ENCODE results near the gene DOCK11. TPM values are rescaled to one million over a fixed set of nuclear protein-coding genes. Genes with fewer than 3 reads are reported as not detected.
A peak's percentile ranks its signal among the peaks of the same experiment; 100 is the strongest.

DOCK11 gene
- polyA plus RNA-seq, 1 of the 3 experiments (the other 2 are of a cell fraction), result 34.8 TPM

- H4K20me1 ChIP-seq (ENCODE audit: insufficient read depth), result no peaks in the 10 kb centered on the region
- no peaks in the 10 kb centered on the region for H3K79me2 ChIP-seq (ENCODE audit: insufficient read depth)
- CTCF ChIA-PET, result no interaction called here
- no peak overlapping the region for H3K4me3 ChIP-seq (ENCODE audit: low read depth in 2 of 2, low read length in 1 of 2)
- no peaks in the 10 kb centered on the region for H3K9me2 ChIP-seq
- peaks cover 6 to 25% of the 10 kb centered on the region in 2 experiments for H3K36me3 ChIP-seq (replicated peaks in 1 of 2; ENCODE audit: control insufficient read depth in 1 of 2, insufficient read depth in 2 of 2, low read length in 1 of 2)
- no peaks in the 10 kb centered on the region for H3K4me1 ChIP-seq (ENCODE audit: control insufficient read depth in 1 of 2, insufficient read depth in 2 of 2, low read depth in 1 of 2, low read length in 1 of 2)
- 36% methylated on average over 3 of the region's 3 CpGs for WGBS (ENCODE audit: low lambda C conversion rate)
- H3K27me3 ChIP-seq (ENCODE audit: insufficient read depth), result no peaks in the 10 kb centered on the region
- H3K9me3 ChIP-seq, result no peaks in the 10 kb centered on the region
- no peak overlapping the region for H3K9ac ChIP-seq
- 0 out of 4 replicates have a peak overlapping the region, but pooled peaks of 1 of the 2 experiments have one; percentile 9 for H3K27ac ChIP-seq (ENCODE audit: low read depth in 2 of 2, low read length in 1 of 2)
- DNase-seq, result no peak
- H2AFZ ChIP-seq (ENCODE audit: low read depth), result no peak overlapping the region
- no peak overlapping the region for H3K4me2 ChIP-seq
- no peaks in the 10 kb centered on the region for H3F3A ChIP-seq (replicated peaks; ENCODE audit: insufficient read depth)
- TF ChIP-seq USF2 (IDR thresholded peaks at IDR 0.05; ENCODE audit: borderline replicate concordance, low read depth, low read length), result no peak
- TF ChIP-seq FOXM1 (IDR thresholded peaks at IDR 0.05; ENCODE audit: low read depth), result no peak
- POLR2A ChIA-PET, result no interaction called here
Measured at GRCh38 chrX:118666521-118666920, 170.9 kb downstream of the DOCK11 start.

- H3F3A ChIP-seq (replicated peaks; ENCODE audit: insufficient read depth), result no peaks in the 10 kb centered on the region
- no peak overlapping the region for H3K27ac ChIP-seq (ENCODE audit: low read depth in 2 of 2, low read length in 1 of 2)
- no peaks in the 10 kb centered on the region for H3K9me2 ChIP-seq
- no peaks in the 10 kb centered on the region for H4K20me1 ChIP-seq (ENCODE audit: insufficient read depth)
- no peaks in the 10 kb centered on the region for H3K27me3 ChIP-seq (ENCODE audit: insufficient read depth)
- H3K4me3 ChIP-seq (ENCODE audit: low read depth in 2 of 2, low read length in 1 of 2), result no peak overlapping the region
- POLR2A ChIA-PET, result no interaction called here
- no peak overlapping the region for H3K4me2 ChIP-seq
- no peaks in the 10 kb centered on the region for H3K4me1 ChIP-seq (ENCODE audit: control insufficient read depth in 1 of 2, insufficient read depth in 2 of 2, low read depth in 1 of 2, low read length in 1 of 2)
- H3K9me3 ChIP-seq, result no peaks in the 10 kb centered on the region
- DNase-seq, result no peak
- no peak overlapping the region for H3K9ac ChIP-seq
- 63% methylated on average over 4 of the region's 4 CpGs for WGBS (ENCODE audit: low lambda C conversion rate)
- peaks cover 0 to 14% of the 10 kb centered on the region in 2 experiments for H3K36me3 ChIP-seq (replicated peaks in 1 of 2; ENCODE audit: control insufficient read depth in 1 of 2, insufficient read depth in 2 of 2, low read length in 1 of 2)
- no peak for TF ChIP-seq FOXM1 (IDR thresholded peaks at IDR 0.05; ENCODE audit: low read depth)
- no peak for TF ChIP-seq USF2 (IDR thresholded peaks at IDR 0.05; ENCODE audit: borderline replicate concordance, low read depth, low read length)
- no peak for TF ChIP-seq CHD2 (IDR thresholded peaks at IDR 0.05; ENCODE audit: low read length, partially characterized antibody)
- no peak for TF ChIP-seq RCOR1 (IDR thresholded peaks at IDR 0.05; ENCODE audit: low read length)
- TF ChIP-seq IRF3 (IDR thresholded peaks at IDR 0.05; ENCODE audit: low read depth, low read length), result no peak
- no peak for TF ChIP-seq MXI1 (IDR thresholded peaks at IDR 0.05; ENCODE audit: low read depth, low read length)
- TF ChIP-seq YY1 (IDR thresholded peaks at IDR 0.05; ENCODE audit: low read depth), result no peak
- TF ChIP-seq POLR2AphosphoS5 (IDR thresholded peaks at IDR 0.05; ENCODE audit: low read depth, low read length), result no peak
- no peak for TF ChIP-seq RAD21 (IDR thresholded peaks at IDR 0.05; ENCODE audit: low read length)
- TF ChIP-seq JUND (IDR thresholded peaks at IDR 0.05), result no peak
- no peak for TF ChIP-seq FOXJ3 (CRISPR knock-in tag; IDR thresholded peaks at IDR 0.05)
- no peak for TF ChIP-seq RXRA (IDR thresholded peaks at IDR 0.05; ENCODE audit: borderline replicate concordance, low read depth)
- TF ChIP-seq NFIC (IDR thresholded peaks at IDR 0.05; ENCODE audit: borderline replicate concordance), result no peak
- CTCF ChIA-PET, result no interaction called here
- no peaks in the 10 kb centered on the region for H3K79me2 ChIP-seq (ENCODE audit: insufficient read depth)
- H2AFZ ChIP-seq (ENCODE audit: low read depth), result no peak overlapping the region
Measured at GRCh38 chrX:118669435-118669834, 173.8 kb downstream of the DOCK11 start.
